H1 (cell line): ENCODE results near the gene GOLGA1. TPM values are rescaled to one million over a fixed set of nuclear protein-coding genes. Genes with fewer than 3 reads are reported as not detected.

Experiments
- CHD7 ChIP-seq: fragments of 300-600 bp; sonication (generic); IDR thresholded peaks from 2 replicates; pipeline ENCODE4 v1.7.1; 2012; ENCODE audit warnings: low read length, moderate library complexity, mild to moderate bottlenecking, inconsistent platforms; ENCODE audit not compliant: insufficient replicate concordance
- POLR2A ChIP-seq, 2 experiments: IDR thresholded peaks; 1 replicate in 1 of 2; 2 replicates in 1 of 2; pipeline ENCODE4 v1.6.1; 2011; ENCODE audit warnings: low read depth in 2 of 2, low read length in 2 of 2, mild to moderate bottlenecking in 2 of 2; ENCODE audit errors: control extremely low read depth in 1 of 2
- POLR2AphosphoS5 ChIP-seq: IDR thresholded peaks from 2 replicates; pipeline ENCODE4 v1.6.1; 2011; ENCODE audit warnings: low read depth, low read length
- polyA plus RNA-seq, 7 experiments: library from polyadenylated mRNA; depleted of rRNA in 3 of 7; stranded (reverse) in 5 of 7; unstranded in 2 of 7; fragments of >200 nt in 5 of 7; fragments of 200-250 nt in 2 of 7; gene quantifications; 1 replicate in 5 of 7; 2 replicates in 1 of 7; 4 replicates in 1 of 7; pipeline versions ENCODE4 v1.2.1 to v1.2.3, GENCODE V29; 2011 to 2013; ENCODE audit warnings: missing spikeins in 2 of 7, mixed read lengths in 2 of 7
- total RNA-seq: library from RNA; stranded (reverse); fragmentation: NEBNext Ultra II Directional; extraction: Animal tissue kit (Norgen Biotek cat#: 25700); gene quantifications from 2 replicates; pipeline ENCODE4 v1.2.1, GENCODE V29; 2021

Gene GOLGA1
- total and polyA plus RNA-seq, 2 of the 8 experiments (the other 6 are each of a cell fraction or from before 2014, with no cell fraction given), result 4.8 to 6.5 TPM

- TF ChIP-seq CHD7, result no peak
- TF ChIP-seq POLR2A (IDR thresholded peaks at IDR 0.05; ENCODE audit: control extremely low read depth in 1 of 2, low read depth in 2 of 2, low read length in 2 of 2), result no peak
- TF ChIP-seq POLR2AphosphoS5, result no peak
These were observed 59.6 kb downstream of the GOLGA1 start (continued) for GRCh38 chr9:124881138-124881743.
